G401 (cell line): Measurements from ENCODE around the gene FAXDC2. TPM values are rescaled to one million over a fixed set of nuclear protein-coding genes. Genes with fewer than 3 reads are reported as not detected.

Source experiments
- DNase-seq: peaks from one replicate; pipeline ENCODE4 v3.0.0-alpha.2; 2015; ENCODE audit warnings: low spot score
- in situ Hi-C: cut with HindIII; loops from 2 replicates; pipeline ENCODE4 v1.10.0; 2016; ENCODE audit warnings: low sequenced_read_pairs, mixed read lengths
- total RNA-seq: library from RNA; depleted of rRNA; stranded (reverse); fragments of >200 nt; shearing (Covaris generic); gene quantifications from 2 replicates; pipeline ENCODE4 v1.2.3, GENCODE V29; 2014; rRNA removed

The FAXDC2 gene, protein sequence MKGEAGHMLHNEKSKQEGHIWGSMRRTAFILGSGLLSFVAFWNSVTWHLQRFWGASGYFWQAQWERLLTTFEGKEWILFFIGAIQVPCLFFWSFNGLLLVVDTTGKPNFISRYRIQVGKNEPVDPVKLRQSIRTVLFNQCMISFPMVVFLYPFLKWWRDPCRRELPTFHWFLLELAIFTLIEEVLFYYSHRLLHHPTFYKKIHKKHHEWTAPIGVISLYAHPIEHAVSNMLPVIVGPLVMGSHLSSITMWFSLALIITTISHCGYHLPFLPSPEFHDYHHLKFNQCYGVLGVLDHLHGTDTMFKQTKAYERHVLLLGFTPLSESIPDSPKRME
- 7.9 and 10.3 TPM in 2 replicates for total RNA-seq

DNA sequence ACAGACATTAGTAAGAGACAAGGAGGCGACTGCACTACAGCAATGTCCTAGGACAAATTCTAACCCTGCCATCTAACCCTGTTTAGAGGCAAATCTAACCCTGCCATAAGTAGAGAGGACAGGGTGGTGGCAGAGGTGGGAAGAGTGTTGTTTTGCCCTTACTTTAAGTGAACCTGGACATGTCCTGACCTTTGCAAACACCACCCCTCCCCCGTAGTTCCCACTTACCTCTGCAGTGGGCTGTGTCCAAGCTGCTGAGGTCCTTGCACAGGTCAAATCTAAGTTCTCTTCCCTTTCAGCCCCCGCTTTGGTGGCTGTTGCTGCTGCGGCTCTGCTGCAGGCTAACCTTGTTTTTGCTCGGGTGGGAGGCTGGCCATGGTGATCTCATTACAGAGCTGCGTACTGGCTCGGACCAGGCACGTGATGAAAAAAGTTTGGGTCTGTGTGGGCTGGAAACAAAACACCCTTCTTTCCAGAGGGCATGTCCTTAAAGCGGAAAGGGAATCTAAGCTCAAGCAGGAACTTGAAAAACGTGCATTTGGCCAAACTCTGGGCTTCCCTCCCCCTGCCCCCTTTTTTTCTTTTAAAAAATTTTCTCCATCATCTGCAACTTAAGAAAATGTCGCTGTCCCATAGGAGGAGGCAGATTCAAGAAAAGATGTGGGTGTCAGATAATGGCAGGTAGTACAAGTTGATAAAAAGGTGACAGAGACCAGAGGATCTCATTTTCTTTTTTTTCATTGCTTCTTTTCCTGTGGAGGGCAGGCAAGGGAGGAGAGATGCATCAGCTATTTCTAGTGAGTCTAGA lies at the start of gene FAXDC2:
Gene FAXDC2, minus strand, starts transcription at position 349 of the 808 bp plus-strand sequence. CDS start 12,425 bp downstream, outside the sequence.
- in situ Hi-C loops = no loop called here
- DNase-seq = peak; percentile 47

GRCh38 chr5:154900066-154900465 lies 49.7 kb upstream of the FAXDC2 start:
- DNase-seq = no peak
- in situ Hi-C loops = no loop called here

DNA sequence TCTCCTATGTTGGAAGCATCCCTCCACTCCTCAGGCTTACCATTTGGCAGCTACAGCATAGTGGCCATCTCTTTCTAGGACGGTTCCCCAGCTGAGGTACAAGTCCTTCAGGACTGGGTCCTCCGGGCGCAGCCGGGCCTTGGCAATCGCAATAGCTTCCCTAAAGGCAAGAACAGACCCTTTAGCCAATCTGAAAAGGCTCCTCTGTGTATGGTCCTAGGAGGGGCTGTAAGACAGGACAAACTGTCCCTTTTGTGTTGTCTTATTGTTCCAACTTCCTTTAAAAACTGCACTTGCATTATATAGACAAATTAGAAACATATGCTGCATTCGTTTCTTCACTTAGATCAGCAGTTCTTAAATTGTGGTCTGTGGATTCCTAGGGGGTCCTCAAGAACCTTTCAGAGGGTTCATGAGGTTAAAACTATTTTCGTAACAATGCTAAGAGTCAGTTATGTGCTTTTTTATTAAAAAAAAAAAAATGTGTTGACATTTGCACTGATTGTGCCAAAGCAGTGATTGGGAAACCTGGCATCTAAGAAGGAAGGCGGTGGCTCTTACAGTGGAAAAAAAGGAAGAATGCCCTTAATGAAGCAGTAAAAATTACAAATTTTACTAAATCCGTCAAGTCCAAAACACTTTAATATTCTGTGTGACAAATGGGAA lies 48.9 kb upstream of the FAXDC2 start:
- DNase-seq = no peak
- in situ Hi-C loops = no loop called here

DNA sequence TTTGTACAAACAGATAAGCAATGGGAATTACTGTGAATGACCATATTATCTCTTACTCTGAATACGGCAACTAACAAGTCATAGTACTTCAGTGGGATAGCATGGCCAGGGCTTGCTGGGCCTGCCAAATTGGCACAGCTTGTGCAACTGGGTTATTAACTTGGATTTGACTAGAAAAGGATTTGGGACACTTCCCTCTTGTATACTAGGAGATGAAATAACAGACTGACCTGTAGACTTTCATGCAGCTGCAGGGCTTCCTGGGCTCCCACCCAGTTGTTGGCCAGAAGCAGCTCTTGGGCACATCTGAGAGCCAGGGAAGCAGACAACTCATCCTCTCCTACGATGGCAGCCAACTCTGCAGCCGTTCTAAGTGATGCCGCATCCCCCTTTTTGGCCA lies 47.8 kb upstream of the FAXDC2 start:
- in situ Hi-C loops = no loop called here
- DNase-seq = no peak

DNA sequence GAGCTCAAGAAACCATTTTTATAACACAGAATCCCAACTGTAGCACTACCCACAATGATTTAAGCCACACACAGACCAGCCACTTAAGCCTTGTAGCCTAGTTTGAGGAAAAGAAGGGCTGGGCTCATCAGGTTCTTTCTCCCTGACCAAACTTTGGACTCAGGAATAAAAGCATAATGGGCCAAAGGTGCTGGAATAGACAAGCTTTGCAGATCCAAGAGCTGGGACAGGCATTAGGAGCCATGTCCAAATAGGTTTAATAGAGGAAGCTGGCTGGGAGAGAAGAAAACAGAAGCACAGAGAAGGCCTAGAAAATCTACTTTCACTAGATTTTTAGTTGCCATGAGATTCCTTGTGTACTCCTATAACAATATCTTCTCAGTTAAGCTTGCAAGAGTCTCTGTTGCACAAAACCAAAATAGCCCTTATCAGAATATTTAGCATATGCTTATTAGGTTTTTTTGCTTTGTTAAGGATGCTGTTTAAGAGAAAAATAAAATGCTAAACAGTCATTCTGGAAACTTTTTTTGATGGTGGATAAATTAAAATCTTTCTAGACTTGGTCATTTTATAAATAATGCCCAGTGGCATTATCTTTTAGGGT lies 46.3 kb upstream of the FAXDC2 start:
- no peak for DNase-seq
- in situ Hi-C loops = no loop called here

DNA sequence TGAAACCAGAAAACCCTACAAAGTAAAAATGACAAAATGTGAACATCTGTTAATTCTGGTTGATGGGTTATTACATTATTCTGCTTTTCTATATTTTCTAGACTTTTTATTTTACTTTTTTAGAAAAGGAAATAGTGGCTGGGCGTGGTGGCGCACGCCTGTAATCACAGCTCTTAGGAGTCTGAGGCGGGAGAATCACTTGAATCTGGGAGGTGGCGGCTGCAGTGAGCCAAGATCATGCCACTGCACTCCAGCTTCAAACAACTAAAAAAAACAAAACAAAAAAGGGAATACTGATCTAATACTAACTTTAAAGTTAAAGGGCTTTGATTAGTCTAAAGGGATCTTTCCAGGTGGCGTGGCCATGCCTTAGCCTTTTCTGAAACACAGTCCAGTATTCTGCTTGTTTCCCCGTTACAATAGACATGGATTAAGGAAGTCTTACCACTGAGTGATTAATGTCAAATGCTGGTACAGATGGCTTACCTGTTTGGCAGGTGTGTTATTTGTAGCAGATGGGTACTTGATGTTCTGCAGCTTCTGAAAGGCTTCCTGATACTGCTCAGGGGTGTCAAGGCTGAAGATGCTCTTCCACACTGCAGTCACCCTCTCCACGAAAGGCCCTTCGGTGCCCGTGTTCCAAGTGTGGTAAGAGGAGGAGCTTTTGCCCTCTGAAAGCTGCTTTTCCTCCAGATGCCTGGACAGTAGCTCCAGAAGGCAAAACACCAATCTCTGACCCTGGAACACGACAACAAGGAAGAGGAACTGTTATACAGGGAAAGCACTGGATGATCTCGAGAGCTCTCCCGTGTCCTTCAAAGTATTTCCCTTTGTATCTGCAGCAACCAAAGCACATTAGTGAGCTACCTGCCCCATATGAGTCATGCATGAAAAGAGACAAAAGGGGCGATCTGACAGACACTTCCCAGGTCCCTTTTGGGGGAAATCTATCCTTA lies 45.5 kb upstream of the FAXDC2 start:
- in situ Hi-C loops = no loop called here
- no peak for DNase-seq

GRCh38 chr5:154893381-154893780 lies 43.0 kb upstream of the FAXDC2 start:
- no peak for DNase-seq
- in situ Hi-C loops = no loop called here

DNA sequence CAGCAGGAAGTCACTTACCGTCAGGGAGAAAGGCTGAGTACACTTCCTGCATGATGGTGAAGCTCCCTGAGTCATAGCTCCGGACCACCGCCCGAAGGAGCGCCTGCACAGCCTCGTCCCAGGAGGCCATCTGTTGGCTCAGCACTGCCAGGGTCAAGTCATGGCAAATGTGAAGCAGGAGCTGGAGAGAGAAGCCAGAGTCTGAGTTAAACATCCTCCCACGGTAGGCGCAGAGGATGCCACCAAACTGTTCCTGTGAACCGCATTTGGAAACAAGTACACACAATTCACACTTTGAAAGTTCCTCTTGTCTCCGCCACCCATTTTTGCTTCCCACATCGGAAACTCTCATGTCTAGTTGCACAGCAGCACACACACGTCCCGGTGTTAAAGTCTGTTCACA lies 42.0 kb upstream of the FAXDC2 start:
- in situ Hi-C loops = no loop called here
- no peak for DNase-seq

GRCh38 chr5:154885439-154885838 lies 35.0 kb upstream of the FAXDC2 start:
- in situ Hi-C loops = loop anchor here (10.0 kb wide), 1 partner anchor 241 kb away; no protein-coding TSS in a partner anchor

DNA sequence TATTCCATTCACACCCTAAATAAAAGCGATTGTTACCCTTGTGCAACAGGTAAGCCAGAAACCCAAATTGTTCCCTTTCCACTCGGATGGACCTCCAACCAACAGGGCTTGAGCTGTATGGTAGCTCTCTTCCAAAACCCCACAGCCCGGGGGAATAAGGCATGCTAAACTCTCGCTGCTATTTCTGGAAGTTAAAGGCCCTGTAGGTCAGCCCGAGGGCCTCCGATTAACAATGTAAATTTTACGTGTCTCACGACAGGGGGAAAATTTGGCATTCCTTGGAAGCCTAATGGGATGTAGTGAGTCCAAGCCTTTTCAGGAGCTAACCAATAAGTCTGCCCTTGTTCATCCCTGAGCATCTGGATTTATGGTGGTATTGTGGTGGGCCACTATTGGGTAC lies 34.0 kb upstream of the FAXDC2 start:
- in situ Hi-C loops = loop anchor here (10.0 kb wide), 1 partner anchor 240 kb away; no protein-coding TSS in a partner anchor
- no peak for DNase-seq

More at GRCh38 chr5:154885439-154885838, 35.0 kb upstream of the FAXDC2 start:
- DNase-seq = no peak

DNA sequence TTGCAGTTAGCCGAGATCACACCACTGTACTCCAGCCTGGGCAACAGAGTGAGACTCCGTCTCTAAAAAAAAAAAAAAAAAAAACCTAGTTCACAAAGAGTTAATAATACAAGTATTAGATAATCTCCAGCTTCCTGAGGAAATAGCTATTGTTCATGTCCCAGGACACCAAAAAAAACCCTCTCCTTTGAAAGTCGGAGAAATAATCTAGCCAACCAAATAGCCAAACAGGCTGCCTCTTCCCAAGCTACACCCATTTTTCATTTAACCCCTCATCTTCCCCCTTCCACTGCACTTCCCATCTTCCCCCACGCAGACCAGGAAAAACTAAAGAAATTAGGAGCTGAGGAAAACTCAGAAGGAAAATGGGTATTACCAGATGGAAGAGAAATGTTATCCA lies 31.6 kb upstream of the FAXDC2 start:
- DNase-seq = no peak
- in situ Hi-C loops = loop anchor here (10.0 kb wide), 1 partner anchor 237 kb away; no protein-coding TSS in a partner anchor

- in situ Hi-C loops = no loop called here
- DNase-seq = no peak
Observed at GRCh38 chr5:154878642-154879335, 28.4 kb upstream of the FAXDC2 start.

DNA sequence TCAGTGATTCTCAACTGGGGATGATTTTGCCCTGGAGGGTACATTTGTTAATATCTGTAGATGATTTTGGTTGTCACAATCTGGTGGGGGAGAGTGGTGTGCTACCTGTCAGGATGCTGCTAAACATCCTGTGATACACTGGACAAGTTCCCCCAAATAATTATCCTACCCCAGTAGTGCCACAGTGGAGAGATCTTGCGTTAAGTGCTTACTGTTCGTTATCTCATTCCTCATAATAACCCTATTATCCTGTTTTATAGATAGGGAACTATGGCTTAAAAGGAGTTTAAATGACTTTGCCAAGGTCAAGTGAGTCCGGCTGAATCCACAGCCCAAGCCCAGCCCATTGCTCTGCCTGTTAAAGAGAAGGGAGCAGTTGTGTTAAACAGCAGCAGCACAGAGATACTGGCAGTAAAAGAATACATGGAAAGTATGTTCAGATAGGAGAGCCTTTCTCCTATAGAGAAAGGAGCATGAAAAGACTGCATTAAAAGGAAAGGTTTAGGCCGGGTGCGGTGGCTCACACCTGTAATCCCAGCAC lies 23.5 kb upstream of the FAXDC2 start:
- no peak for DNase-seq
- in situ Hi-C loops = no loop called here

GRCh38 chr5:154871734-154872133 lies 21.3 kb upstream of the FAXDC2 start:
- in situ Hi-C loops = no loop called here

GRCh38 chr5:154868702-154869101 lies 18.3 kb upstream of the FAXDC2 start:
- DNase-seq = peak; percentile 18
- in situ Hi-C loops = no loop called here

More at GRCh38 chr5:154871734-154872133, 21.3 kb upstream of the FAXDC2 start:
- DNase-seq = no peak

DNA sequence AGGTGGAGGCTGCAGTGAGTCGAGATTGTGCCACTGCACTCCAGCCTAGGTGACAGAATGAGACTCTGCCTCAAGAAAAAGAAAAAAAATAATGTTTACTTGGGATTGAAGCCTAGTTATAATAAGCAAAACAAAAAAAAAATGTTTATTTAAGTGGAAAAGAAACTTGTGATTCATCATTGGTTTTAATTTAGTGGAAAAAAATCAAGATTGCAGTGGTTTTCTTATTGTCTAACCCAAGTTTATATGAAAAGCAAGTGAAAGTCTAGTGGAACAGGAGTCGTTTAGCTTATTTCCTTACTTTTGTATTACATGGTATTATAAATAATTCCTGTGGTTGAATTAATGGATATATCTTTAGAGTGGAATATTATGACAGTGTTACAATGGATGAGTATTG lies 16.4 kb upstream of the FAXDC2 start:
- in situ Hi-C loops = no loop called here
- no peak for DNase-seq

GRCh38 chr5:154865466-154866184 lies 15.2 kb upstream of the FAXDC2 start:
- no peak for DNase-seq
- in situ Hi-C loops = no loop called here
